Measurements from ENCODE around the gene FAM174C. TPM values are rescaled to one million over a fixed set of nuclear protein-coding genes. Genes with fewer than 3 reads are reported as not detected.
A peak's percentile ranks its signal among the peaks of the same experiment; 100 is the strongest.

The FAM174C gene
- total and polyA plus RNA-seq, 7 donors: 9.0 to 88.8 (median 18.1) TPM

DNA sequence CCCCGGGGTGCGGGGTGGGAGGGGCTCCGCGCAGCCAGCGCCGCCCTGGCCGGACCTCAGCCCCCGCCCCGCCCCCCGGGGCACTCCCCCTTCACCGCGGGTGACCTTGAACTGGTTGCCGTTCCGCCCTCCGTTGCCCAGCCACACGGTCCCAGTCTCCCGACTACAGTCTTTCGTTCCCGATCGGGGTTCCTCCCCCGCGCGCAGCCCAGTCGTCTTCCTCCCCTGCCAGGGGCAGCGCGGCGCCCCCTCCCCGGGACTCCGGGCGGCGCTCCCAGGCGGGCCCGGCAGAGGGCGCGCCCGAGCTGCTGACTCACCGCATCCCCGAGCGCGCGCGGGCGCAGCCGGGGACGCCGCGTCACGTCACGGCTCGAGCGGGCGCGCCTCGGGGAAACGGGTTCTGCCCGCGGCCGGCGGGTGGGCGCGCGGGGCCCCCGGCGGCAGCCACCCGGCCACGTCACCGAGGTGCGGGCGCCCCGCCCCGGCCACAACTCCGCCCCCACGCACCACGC is 26.5 kb upstream of the FAM174C start:
- Histone ChIP-seq H3K4me1 (peaks cover 51% of the 10 kb centered on the region), H3K27ac (peak overlapping the region; percentile 99), H3K9me3 (no peaks in the 10 kb centered on the region), H3K4me3 (peak overlapping the region; percentile 80), H3K36me3 (ENCODE audit: insufficient read depth in 1 of 2, low read depth in 1 of 2) (peaks cover 0 to 25% of the 10 kb centered on the region in 2 donors), H3K27me3 (ENCODE audit: insufficient read depth in 3 of 3, low read length in 2 of 3) (no peaks in the 10 kb centered on the region)
- ATAC-seq (peak; percentile 8 to 20 (median 10)), DNase-seq (peak; percentile 89 to 93)
- intact Hi-C loops (cut with DNase I): no loop called here
- TF ChIP-seq, protein P1, sequence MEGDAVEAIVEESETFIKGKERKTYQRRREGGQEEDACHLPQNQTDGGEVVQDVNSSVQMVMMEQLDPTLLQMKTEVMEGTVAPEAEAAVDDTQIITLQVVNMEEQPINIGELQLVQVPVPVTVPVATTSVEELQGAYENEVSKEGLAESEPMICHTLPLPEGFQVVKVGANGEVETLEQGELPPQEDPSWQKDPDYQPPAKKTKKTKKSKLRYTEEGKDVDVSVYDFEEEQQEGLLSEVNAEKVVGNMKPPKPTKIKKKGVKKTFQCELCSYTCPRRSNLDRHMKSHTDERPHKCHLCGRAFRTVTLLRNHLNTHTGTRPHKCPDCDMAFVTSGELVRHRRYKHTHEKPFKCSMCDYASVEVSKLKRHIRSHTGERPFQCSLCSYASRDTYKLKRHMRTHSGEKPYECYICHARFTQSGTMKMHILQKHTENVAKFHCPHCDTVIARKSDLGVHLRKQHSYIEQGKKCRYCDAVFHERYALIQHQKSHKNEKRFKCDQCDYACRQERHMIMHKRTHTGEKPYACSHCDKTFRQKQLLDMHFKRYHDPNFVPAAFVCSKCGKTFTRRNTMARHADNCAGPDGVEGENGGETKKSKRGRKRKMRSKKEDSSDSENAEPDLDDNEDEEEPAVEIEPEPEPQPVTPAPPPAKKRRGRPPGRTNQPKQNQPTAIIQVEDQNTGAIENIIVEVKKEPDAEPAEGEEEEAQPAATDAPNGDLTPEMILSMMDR (IDR thresholded peaks at IDR 0.05): peak; percentile 76
- 0 to 2% (median 1%) methylated on average over 17 to 72 of the region's 74 CpGs for WGBS, 3 donors

- peaks cover 52% of the 10 kb centered on the region for H3K4me1 ChIP-seq
- H3K4me3 ChIP-seq: peak overlapping the region; percentile 80
- WGBS, 3 donors: 0 to 1% (median 0%) methylated on average over 11 to 102 of the region's 102 CpGs
- H3K36me3 ChIP-seq (ENCODE audit: insufficient read depth in 1 of 2, low read depth in 1 of 2): peaks cover 4 to 31% of the 10 kb centered on the region in 2 donors
- intact Hi-C loops (cut with DNase I): no loop called here
- H3K27me3 ChIP-seq (ENCODE audit: insufficient read depth in 3 of 3, low read length in 2 of 3): no peaks in the 10 kb centered on the region
- H3K27ac ChIP-seq: peak overlapping the region; percentile 99
- ATAC-seq (peak; percentile 1 to 26 (median 2)), DNase-seq (peak; percentile 94 to 96)
- H3K9me3 ChIP-seq: no peaks in the 10 kb centered on the region
- TF ChIP-seq, protein P1 (IDR thresholded peaks at IDR 0.05): no peak
Measured at GRCh38 chr19:1249298-1249989, 25.9 kb upstream of the FAM174C start.

DNA sequence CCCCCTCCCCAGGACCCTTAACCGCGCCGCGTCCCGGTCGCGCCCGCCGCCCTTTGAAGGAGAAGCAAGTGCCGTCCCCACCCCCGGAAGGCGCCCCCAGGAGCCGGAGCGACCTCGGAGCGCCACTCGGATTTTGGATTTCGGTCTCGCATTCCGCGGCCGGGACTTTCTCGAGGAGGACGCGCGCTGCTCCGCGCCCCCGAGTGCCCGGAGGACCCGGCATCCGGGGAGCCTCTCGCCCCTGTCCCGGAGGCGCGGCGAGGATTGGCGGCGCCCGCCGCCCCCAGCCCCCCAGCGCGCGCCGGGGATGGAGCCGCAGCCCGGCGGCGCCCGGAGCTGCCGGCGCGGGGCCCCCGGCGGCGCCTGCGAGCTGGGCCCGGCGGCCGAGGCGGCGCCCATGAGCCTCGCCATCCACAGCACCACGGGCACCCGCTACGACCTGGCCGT is 25.3 kb upstream of the FAM174C start:
- DNase-seq (no peak), ATAC-seq (no peak)
- WGBS, 3 donors: 1 to 2% (median 2%) methylated on average over 40 to 67 of the region's 67 CpGs
- intact Hi-C loops (cut with DNase I): no loop called here
- peaks cover 51% of the 10 kb centered on the region for H3K4me1 ChIP-seq
- H3K27me3 ChIP-seq (ENCODE audit: insufficient read depth in 3 of 3, low read length in 2 of 3): no peaks in the 10 kb centered on the region
- H3K4me3 ChIP-seq: peak overlapping the region; percentile 80
- TF ChIP-seq, protein P1 (IDR thresholded peaks at IDR 0.05): no peak
- peaks cover 5 to 37% of the 10 kb centered on the region in 2 donors for H3K36me3 ChIP-seq (ENCODE audit: insufficient read depth in 1 of 2, low read depth in 1 of 2)
- H3K9me3 ChIP-seq: no peaks in the 10 kb centered on the region
- peak overlapping the region; percentile 99 for H3K27ac ChIP-seq

DNA sequence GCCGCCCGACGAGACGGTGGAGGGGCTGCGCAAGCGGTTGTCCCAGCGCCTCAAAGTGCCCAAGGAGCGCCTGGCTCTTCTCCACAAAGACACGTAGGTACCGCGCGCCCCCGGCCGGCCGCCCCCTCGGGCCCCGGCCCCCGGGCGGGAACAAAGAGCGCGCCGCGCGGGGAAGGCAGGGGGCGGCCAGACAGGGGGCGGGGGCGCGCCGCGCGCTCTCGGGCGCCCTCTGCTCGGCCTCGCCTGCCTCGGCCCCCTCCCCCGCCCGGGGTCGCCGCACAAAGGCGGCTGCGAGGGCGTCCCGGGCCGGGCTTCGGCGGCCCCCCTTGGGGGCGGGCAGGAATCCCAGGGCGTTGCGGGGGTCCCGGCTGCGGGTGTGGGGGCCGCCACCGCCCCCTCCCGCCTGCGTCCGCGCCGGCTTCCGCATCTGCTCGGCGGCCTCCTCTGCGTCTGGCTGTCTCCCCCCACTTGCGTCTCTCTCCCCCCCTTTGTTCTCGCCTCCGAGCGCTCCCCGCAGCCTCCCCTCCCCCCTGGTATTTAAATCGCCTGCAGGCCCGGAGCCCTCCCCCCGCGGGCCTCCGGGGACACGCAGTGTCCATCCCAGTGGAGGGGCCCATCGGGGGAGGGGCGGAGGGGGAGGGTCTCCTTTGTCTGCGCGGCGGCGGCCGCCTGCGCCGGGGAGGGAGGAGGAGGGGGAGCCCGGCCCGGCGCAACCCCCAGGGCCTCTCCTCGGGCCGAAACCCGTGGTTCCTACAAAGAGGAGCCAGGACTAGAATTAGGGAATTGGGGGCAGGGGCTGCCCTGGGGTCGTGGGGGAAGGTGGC is 24.7 kb upstream of the FAM174C start:
- intact Hi-C loops (cut with DNase I): no loop called here
- Histone ChIP-seq H3K4me3 (peak overlapping the region; percentile 80), H3K4me1 (peaks cover 51% of the 10 kb centered on the region), H3K27me3 (ENCODE audit: insufficient read depth in 3 of 3, low read length in 2 of 3) (no peaks in the 10 kb centered on the region), H3K9me3 (no peaks in the 10 kb centered on the region), H3K36me3 (ENCODE audit: insufficient read depth in 1 of 2, low read depth in 1 of 2) (peaks cover 11 to 43% of the 10 kb centered on the region in 2 donors), H3K27ac (peak overlapping the region; percentile 99)
- TF ChIP-seq, protein P1 (IDR thresholded peaks at IDR 0.05): no peak
- WGBS, 3 donors: 1 to 3% (median 2%) methylated on average over 37 to 86 of the region's 90 CpGs
- DNase-seq: peak in 1 of 2 donors; percentile 81
- ATAC-seq: no peak
